ENCODE measurements around the gene PPFIA1.

Gene PPFIA1

DNA sequence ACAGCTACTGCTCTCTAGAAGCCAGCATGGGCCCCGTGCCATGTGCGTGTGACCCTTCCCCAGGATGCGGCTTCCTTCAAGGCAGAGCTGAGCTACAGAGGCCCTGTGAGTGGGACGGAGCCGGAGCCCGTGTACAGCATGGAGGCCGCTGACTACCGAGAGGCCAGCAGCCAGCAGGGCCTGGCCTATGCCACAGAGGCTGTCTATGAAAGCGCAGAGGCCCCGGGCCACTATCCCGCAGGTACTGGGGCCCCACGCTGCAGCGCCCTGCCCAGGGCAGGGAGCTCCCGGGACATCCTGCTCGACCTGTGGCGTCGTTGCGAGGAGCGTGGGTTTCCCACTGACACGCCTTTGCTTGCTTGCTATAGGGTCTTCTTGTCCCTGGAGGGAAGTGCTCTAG is 162.5 kb downstream of the PPFIA1 start:
- DNase-seq (ENCODE audit: low read depth): no peak

DNA sequence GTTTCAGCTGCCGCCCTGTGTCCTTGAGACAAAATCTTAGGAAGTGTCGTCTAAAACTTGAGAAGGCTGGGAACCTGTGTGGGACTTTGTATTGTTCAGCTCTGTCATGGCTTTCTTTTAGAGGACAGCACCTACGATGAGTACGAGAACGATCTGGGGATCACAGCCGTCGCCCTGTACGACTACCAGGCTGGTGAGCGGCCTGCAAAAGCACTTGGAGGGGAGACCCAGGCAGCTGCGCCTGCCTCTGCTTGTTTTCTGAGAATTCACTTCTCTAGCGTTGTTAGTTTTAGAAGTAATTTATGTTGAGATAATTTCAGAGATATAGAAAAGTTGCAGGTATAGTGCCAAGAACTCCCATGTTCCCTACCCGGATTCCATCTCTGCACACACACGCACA is 163.0 kb downstream of the PPFIA1 start:
- no peak for DNase-seq (ENCODE audit: low read depth)
